HL-60 (cell line): ENCODE results near the gene AMPD3.

ENCODE experiments used
- DNase-seq, 2 experiments: peaks; one replicate each; pipeline ENCODE4 v3.0.0-alpha.2; 2010 to 2020; ENCODE audit warnings: low read depth in 1 of 2, low spot score in 1 of 2
- H3K27ac ChIP-seq: fragments of 250-450 bp; sonication (Bioruptor Pico); replicated peaks from 2 replicates; pipeline ENCODE4 v1.5.1; 2020; ENCODE audit warnings: mild to moderate bottlenecking, moderate library complexity
- H3K27me3 ChIP-seq: fragments of 250-450 bp; sonication (Bioruptor Pico); 2 replicates; pipeline ENCODE4 v1.5.1; 2021; ENCODE audit warnings: mild to moderate bottlenecking, moderate library complexity; ENCODE audit not compliant: insufficient read depth, poor library complexity, severe bottlenecking
- H3K4me3 ChIP-seq: replicated peaks from 2 replicates; pipeline ENCODE4 v1.5.1; 2011; ENCODE audit warnings: mild to moderate bottlenecking, control low read depth, low read length; ENCODE audit not compliant: insufficient read depth
- GABPA ChIP-seq: IDR thresholded peaks from 2 replicates; pipeline ENCODE4 v1.6.1; 2012; ENCODE audit warnings: low read depth
- POLR2AphosphoS5 ChIP-seq: IDR thresholded peaks from 2 replicates; pipeline ENCODE4 v1.6.1; 2012; ENCODE audit warnings: low read depth
- SPI1 ChIP-seq: IDR thresholded peaks from 2 replicates; pipeline ENCODE4 v1.6.1; 2012; ENCODE audit warnings: low read depth, mild to moderate bottlenecking, borderline replicate concordance
- TF ChIP-seq, protein P1 (sequence below): IDR thresholded peaks from 2 replicates; pipeline ENCODE4 v1.6.1; 2012; ENCODE audit warnings: low read depth; ENCODE audit not compliant: insufficient replicate concordance
- TF ChIP-seq, protein P2 (sequence below): IDR thresholded peaks from one replicate; pipeline ENCODE4 v1.5.1; 2011; ENCODE audit warnings: low read length, control low read depth, inconsistent platforms; ENCODE audit not compliant: insufficient read depth

Gene AMPD3

GRCh38 chr11:10540546-10540914 lies 85.5 kb downstream of the AMPD3 start:
- H3K27ac ChIP-seq, result peak overlapping the region; percentile 87
- peak overlapping the region; percentile 80 for H3K4me3 ChIP-seq
- TF ChIP-seq, protein P1, sequence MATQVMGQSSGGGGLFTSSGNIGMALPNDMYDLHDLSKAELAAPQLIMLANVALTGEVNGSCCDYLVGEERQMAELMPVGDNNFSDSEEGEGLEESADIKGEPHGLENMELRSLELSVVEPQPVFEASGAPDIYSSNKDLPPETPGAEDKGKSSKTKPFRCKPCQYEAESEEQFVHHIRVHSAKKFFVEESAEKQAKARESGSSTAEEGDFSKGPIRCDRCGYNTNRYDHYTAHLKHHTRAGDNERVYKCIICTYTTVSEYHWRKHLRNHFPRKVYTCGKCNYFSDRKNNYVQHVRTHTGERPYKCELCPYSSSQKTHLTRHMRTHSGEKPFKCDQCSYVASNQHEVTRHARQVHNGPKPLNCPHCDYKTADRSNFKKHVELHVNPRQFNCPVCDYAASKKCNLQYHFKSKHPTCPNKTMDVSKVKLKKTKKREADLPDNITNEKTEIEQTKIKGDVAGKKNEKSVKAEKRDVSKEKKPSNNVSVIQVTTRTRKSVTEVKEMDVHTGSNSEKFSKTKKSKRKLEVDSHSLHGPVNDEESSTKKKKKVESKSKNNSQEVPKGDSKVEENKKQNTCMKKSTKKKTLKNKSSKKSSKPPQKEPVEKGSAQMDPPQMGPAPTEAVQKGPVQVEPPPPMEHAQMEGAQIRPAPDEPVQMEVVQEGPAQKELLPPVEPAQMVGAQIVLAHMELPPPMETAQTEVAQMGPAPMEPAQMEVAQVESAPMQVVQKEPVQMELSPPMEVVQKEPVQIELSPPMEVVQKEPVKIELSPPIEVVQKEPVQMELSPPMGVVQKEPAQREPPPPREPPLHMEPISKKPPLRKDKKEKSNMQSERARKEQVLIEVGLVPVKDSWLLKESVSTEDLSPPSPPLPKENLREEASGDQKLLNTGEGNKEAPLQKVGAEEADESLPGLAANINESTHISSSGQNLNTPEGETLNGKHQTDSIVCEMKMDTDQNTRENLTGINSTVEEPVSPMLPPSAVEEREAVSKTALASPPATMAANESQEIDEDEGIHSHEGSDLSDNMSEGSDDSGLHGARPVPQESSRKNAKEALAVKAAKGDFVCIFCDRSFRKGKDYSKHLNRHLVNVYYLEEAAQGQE, result no peak
- TF ChIP-seq, protein P2, sequence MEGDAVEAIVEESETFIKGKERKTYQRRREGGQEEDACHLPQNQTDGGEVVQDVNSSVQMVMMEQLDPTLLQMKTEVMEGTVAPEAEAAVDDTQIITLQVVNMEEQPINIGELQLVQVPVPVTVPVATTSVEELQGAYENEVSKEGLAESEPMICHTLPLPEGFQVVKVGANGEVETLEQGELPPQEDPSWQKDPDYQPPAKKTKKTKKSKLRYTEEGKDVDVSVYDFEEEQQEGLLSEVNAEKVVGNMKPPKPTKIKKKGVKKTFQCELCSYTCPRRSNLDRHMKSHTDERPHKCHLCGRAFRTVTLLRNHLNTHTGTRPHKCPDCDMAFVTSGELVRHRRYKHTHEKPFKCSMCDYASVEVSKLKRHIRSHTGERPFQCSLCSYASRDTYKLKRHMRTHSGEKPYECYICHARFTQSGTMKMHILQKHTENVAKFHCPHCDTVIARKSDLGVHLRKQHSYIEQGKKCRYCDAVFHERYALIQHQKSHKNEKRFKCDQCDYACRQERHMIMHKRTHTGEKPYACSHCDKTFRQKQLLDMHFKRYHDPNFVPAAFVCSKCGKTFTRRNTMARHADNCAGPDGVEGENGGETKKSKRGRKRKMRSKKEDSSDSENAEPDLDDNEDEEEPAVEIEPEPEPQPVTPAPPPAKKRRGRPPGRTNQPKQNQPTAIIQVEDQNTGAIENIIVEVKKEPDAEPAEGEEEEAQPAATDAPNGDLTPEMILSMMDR, result no peak
- TF ChIP-seq SPI1 (no peak), POLR2AphosphoS5 (no peak), GABPA (no peak)
- DNase-seq, result no peak
- H3K27me3 ChIP-seq, result no peaks in the 10 kb centered on the region

- peak; percentile 84 to 94 for DNase-seq
- no peaks in the 10 kb centered on the region for H3K27me3 ChIP-seq
- TF ChIP-seq SPI1, result no peak
- TF ChIP-seq POLR2AphosphoS5, result peak; percentile 90
- TF ChIP-seq, protein P1, result no peak
- TF ChIP-seq, protein P2, result peak; percentile 47
- peak within 1 kb of the TSS; percentile 80 for H3K4me3 ChIP-seq
- peak within 1 kb of the TSS; percentile 87 for H3K27ac ChIP-seq
These were observed 86.0 kb downstream of the AMPD3 start, which contains the start of gene RNF141 for GRCh38 chr11:10540915-10541560. Gene RNF141, minus strand, starts transcription at chr11:10541187. Its CDS starts 7,029 bp downstream, at chr11:10534158.

DNA sequence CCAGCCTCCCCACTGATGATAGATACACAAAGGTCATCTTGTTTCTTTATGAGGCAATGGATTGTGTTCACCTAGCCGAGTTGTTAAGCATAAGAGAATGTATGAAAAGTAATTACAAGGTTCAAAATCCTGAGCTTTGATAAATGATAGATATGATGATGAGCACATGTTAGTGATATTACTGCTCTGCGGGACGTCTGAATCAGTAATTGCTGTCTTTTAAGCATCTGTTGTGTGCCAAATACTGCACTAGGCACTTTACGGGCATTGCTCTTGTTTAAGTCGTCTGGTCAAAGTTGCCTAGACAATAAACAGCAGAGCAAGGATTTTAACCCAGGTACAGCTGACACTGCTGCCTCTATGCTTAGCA lies 86.5 kb downstream of the AMPD3 start:
- H3K4me3 ChIP-seq, result peak overlapping the region; percentile 80
- DNase-seq, result no peak
- TF ChIP-seq GABPA, result no peak
- TF ChIP-seq, protein P2, result no peak
- no peak for TF ChIP-seq SPI1
- TF ChIP-seq, protein P1, result no peak
- TF ChIP-seq POLR2AphosphoS5, result no peak
- H3K27me3 ChIP-seq, result no peaks in the 10 kb centered on the region
- H3K27ac ChIP-seq, result peak overlapping the region; percentile 87
